C4-2B (cell line): ENCODE measurements around the gene CCDC18.

ENCODE experiments used
- H3K27ac ChIP-seq: fragments of 450-650 bp; 2 replicates; pipeline ENCODE4 v1.5.1; 2017
- CTCF ChIP-seq: fragments of 450-650 bp; conservative IDR thresholded peaks from 2 replicates; pipeline ENCODE4 v1.5.1; 2017; ENCODE audit warnings: mild to moderate bottlenecking
- ZFX ChIP-seq: fragments of 450-650 bp; IDR thresholded peaks from 2 replicates; pipeline ENCODE4 v1.6.1; 2017

CCDC18 gene

DNA sequence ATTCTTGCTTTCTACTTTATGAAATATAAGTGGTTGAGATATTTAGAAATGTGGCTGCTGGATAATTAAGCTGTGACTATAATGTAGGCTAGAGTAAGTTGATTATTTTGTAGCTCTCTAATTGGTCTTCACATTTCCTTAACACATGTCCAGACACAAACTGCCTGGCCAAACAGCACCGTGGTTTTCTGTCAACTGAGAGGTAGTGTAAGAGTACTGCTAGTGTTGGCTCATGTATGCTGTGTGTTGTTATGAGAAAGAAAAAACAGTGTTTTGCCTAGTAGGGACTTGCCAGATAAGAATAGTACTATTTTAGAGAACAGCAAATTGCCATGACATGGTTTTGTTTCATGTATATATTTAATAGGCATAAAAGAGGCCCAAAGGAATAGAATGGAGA lies 37.4 kb upstream of the CCDC18 start:
- H3K27ac ChIP-seq = no peak overlapping the region
- no peak for TF ChIP-seq CTCF

GRCh38 chr1:93143769-93144168 lies 36.8 kb upstream of the CCDC18 start:
- TF ChIP-seq ZFX (no peak), CTCF (no peak)
- no peak overlapping the region for H3K27ac ChIP-seq

GRCh38 chr1:93148001-93148400 lies 32.5 kb upstream of the CCDC18 start:
- no peak overlapping the region for H3K27ac ChIP-seq
- TF ChIP-seq CTCF = no peak
- no peak for TF ChIP-seq ZFX

DNA sequence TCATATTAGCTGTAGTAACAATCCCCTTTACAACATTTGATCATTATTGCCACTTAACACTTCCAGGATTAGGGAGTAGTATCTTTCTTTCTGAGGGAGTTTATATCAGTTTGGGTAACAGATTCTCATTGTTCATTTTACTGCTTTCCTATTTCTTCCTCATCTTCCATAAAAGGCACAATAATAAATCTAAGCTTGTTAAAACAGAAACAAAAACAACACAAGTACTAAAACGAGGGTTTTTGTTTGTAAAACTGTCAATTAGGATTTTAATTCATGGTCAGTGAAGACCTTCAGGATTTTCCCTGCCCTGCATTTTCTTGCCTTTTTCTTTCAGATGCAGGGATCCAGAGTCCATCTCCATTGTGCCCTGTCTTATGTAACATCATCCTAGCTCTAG lies 29.8 kb upstream of the CCDC18 start:
- no peak for TF ChIP-seq CTCF
- H3K27ac ChIP-seq = no peak overlapping the region

DNA sequence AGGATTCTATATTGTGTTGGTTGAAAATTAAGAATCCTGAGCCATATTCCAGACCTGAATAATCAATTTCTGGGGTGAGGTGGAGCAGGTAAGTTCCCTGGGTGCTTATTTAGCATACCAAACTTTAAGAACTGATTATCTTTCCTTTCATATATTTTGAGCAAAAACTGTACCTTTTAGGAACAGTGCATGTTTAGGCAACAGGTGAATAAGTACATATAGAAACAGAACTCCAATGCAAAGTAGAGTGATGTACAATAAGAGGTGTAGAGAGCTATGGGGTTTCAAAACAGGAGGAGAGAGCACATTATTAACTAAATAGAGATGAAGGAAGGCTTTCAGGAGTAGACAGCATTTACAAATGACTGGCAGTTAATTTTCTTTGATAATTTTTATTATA lies 29.1 kb upstream of the CCDC18 start:
- TF ChIP-seq CTCF = no peak
- no peak for TF ChIP-seq ZFX
- H3K27ac ChIP-seq = no peak overlapping the region

- TF ChIP-seq ZFX = no peak
- no peak for TF ChIP-seq CTCF
- no peak overlapping the region for H3K27ac ChIP-seq
These were observed 27.7 kb upstream of the CCDC18 start for GRCh38 chr1:93152835-93153234.

DNA sequence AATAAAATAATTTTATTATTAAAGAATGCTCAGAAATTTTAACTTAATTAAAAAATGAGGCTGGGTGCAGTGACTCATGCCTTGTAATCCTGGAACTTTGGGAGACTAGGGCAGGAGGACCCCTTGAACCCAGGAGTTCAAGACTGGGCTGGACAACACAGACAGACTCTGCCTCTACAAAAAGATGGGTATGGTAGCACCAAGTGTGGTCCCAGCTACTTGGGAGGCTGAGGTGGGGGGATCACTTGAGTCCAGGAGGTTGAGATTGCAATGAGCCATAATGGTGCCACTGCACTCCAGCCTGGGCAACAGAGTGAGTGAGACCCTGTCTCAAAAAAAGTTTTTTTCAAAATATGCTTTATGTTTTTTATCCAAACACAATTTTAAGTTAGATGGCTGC lies 25.6 kb upstream of the CCDC18 start:
- no peak overlapping the region for H3K27ac ChIP-seq
- no peak for TF ChIP-seq CTCF
- no peak for TF ChIP-seq ZFX
